K562 (cell line): Measurements from ENCODE around the gene GNPTAB. TPM values are rescaled to one million over a fixed set of nuclear protein-coding genes. Genes with fewer than 3 reads are reported as not detected.

Experiments used
- ATAC-seq: fragments of 200-7000 bp; cut with Tn5 transposase; 3 replicates; pipeline ENCODE4 v1.9.1; 2020; ENCODE audit warnings: moderate library complexity
- BruUV-seq: library from RNA; stranded (reverse); fragments of 400-500 nt; replicated peaks from 2 replicates; lab custom pipeline; 2021; lab: Mats Ljungman, UMichigan
- CTCF ChIA-PET: fragments of 300-600 bp; formaldehyde crosslinking; extraction: SDS; loops from one replicate; lab custom pipeline; 2021; ENCODE audit warnings: low intra/inter-chr PET ratio; lab: Yijun Ruan, JAX
- POLR2A ChIA-PET: fragments of 300-600, 350-650 bp; sonication (Branson Sonifier 250); formaldehyde crosslinking; extraction: SDS; loops from one replicate; lab custom pipeline; 2021; ENCODE audit warnings: antibody characterized with exemption, inconsistent platforms; lab: Yijun Ruan, JAX
- DNase-seq, 4 experiments: peaks; one replicate each; pipeline versions ENCODE4 v3.0.0 to v3.0.0-alpha.2; 2011 to 2018; ENCODE audit warnings: low spot score in 3 of 4, mixed read lengths in 3 of 4; ENCODE audit errors: extremely low read depth in 1 of 4
- FAIRE-seq: peaks from 2 replicates; lab custom pipeline; 2011; peaks lifted over from hg19 to GRCh38; lab: Jason Lieb, UNC
- H2AFZ ChIP-seq: 2 replicates; pipeline ENCODE4 v1.6.0; 2011; ENCODE audit warnings: low read depth, low read length, control low read depth, inconsistent platforms
- H3K27ac ChIP-seq: fragments of 200-600 bp; 3 replicates; pipeline ENCODE4 v1.8.0; 2011; ENCODE audit warnings: low read depth, mild to moderate bottlenecking, control low read depth, inconsistent platforms, low read length, moderate library complexity, mixed read lengths; ENCODE audit errors: extremely low read depth
- H3K27me3 ChIP-seq, 2 experiments: fragments of 300-600 bp in 1 of 2; 2 replicates in 1 of 2; 3 replicates in 1 of 2; pipeline versions ENCODE4 v1.6.0 to v1.8.0; 2011; ENCODE audit warnings: inconsistent platforms in 2 of 2, low read length in 2 of 2, mild to moderate bottlenecking in 1 of 2, mixed read lengths in 1 of 2, moderate library complexity in 1 of 2; ENCODE audit not compliant: control insufficient read depth in 2 of 2, insufficient read depth in 2 of 2
- H3K36me3 ChIP-seq: fragments of 300-600 bp; 3 replicates; pipeline ENCODE4 v1.8.0; 2011; ENCODE audit warnings: mild to moderate bottlenecking, low read length, inconsistent platforms; ENCODE audit not compliant: control insufficient read depth, insufficient read depth
- H3K4me1 ChIP-seq, 2 experiments: fragments of 200-600 bp in 1 of 2; replicated peaks in 1 of 2; 2 replicates in 1 of 2; 3 replicates in 1 of 2; pipeline versions ENCODE4 v1.5.1 to v1.8.0; 2011; ENCODE audit warnings: inconsistent platforms in 2 of 2, low read length in 2 of 2, mild to moderate bottlenecking in 1 of 2, mixed read lengths in 1 of 2, moderate library complexity in 1 of 2; ENCODE audit not compliant: control insufficient read depth in 2 of 2, insufficient read depth in 2 of 2
- H3K4me2 ChIP-seq: 2 replicates; pipeline ENCODE4 v1.6.1; 2011; ENCODE audit warnings: low read length, control low read depth, inconsistent platforms, mixed read lengths; ENCODE audit not compliant: insufficient read depth
- H3K4me3 ChIP-seq: fragments of 200-600 bp; sonication (generic), shearing (Covaris generic); 2 replicates; pipeline ENCODE4 v1.5.1; 2016; ENCODE audit warnings: control low read depth, inconsistent platforms
- H3K79me2 ChIP-seq: fragments of 200-600 bp; 3 replicates; pipeline ENCODE4 v1.8.0; 2011; ENCODE audit warnings: low read length, inconsistent platforms; ENCODE audit not compliant: control insufficient read depth, insufficient read depth
- H3K9ac ChIP-seq, 2 experiments: 2 replicates each; pipeline versions ENCODE4 v1.6.0 to v1.6.1; 2011; ENCODE audit warnings: low read depth in 2 of 2, low read length in 2 of 2, control low read depth in 1 of 2, inconsistent platforms in 1 of 2, mild to moderate bottlenecking in 1 of 2, mixed read lengths in 1 of 2; ENCODE audit not compliant: insufficient read depth in 1 of 2
- H3K9me1 ChIP-seq: one replicate; pipeline ENCODE4 v1.6.0; 2011; ENCODE audit warnings: inconsistent platforms, mild to moderate bottlenecking, low read length, moderate library complexity; ENCODE audit not compliant: control insufficient read depth, insufficient read depth
- H3K9me3 ChIP-seq: replicated peaks from 2 replicates; pipeline ENCODE4 v1.5.1; 2011; ENCODE audit warnings: low read depth, low read length, inconsistent platforms; ENCODE audit not compliant: control insufficient read depth, insufficient read depth
- H4K20me1 ChIP-seq: replicated peaks from 2 replicates; pipeline ENCODE4 v1.6.1; 2011; ENCODE audit warnings: low read length, inconsistent platforms, mixed read lengths; ENCODE audit not compliant: control insufficient read depth, insufficient read depth
- HMGN3 ChIP-seq: IDR thresholded peaks from 2 replicates; pipeline ENCODE4 v1.6.1; 2011; ENCODE audit warnings: borderline replicate concordance, low read depth, mild to moderate bottlenecking, mixed read lengths, low read length; ENCODE audit not compliant: insufficient read length; ENCODE audit errors: extremely low read depth
- HSF4 ChIP-seq: fragments of 250-450 bp; sonication (Bioruptor Pico); IDR thresholded peaks from 2 replicates; pipeline ENCODE4 v2.1.2; 2022; ENCODE audit warnings: mild to moderate bottlenecking, moderate library complexity, borderline replicate concordance
- MEIS2 ChIP-seq: fragments of 450-650 bp; IDR thresholded peaks from 2 replicates; pipeline ENCODE4 v1.6.1; 2014; ENCODE audit warnings: mild to moderate bottlenecking; ENCODE audit not compliant: partially characterized antibody
- RBFOX2 ChIP-seq: fragments of 200-400 bp; formaldehyde crosslinking; IDR thresholded peaks from 2 replicates; pipeline ENCODE4 v1.6.1; 2017; ENCODE audit warnings: low read depth, mild to moderate bottlenecking, low read length, moderate library complexity
- RREB1 ChIP-seq: fragments of 250-450 bp; sonication (Bioruptor Pico); IDR thresholded peaks from 2 replicates; pipeline ENCODE4 v1.4.0; 2020
- TOE1 ChIP-seq, 2 experiments: fragments of 450-650 bp in 1 of 2; sonication (generic) in 1 of 2; formaldehyde crosslinking in 1 of 2; IDR thresholded peaks; 2 replicates each; pipeline versions ENCODE4 v1.7.1 to v1.8.0; 2016 to 2022; ENCODE audit warnings: borderline replicate concordance in 2 of 2, mild to moderate bottlenecking in 2 of 2, antibody characterized with exemption in 1 of 2, inconsistent platforms in 1 of 2, low read depth in 1 of 2, missing genetic modification reagents in 1 of 2, moderate library complexity in 1 of 2
- ZC3H8 ChIP-seq: fragments of 450-650 bp; IDR thresholded peaks from 2 replicates; pipeline ENCODE4 v1.6.1; 2017
- ZFP30 ChIP-seq: fragments of 250-450 bp; sonication (Bioruptor Pico); IDR thresholded peaks from 2 replicates; pipeline ENCODE4 v1.8.0; 2022; ENCODE audit warnings: moderate library complexity, mild to moderate bottlenecking, inconsistent platforms, borderline replicate concordance
- WGBS: fragments of 100-300 bp; shearing (Covaris generic); methylation state at CpG from one replicate; pipeline ENCODE4 v1.1.6; 2016; ENCODE audit warnings: low coverage, mixed read lengths; ENCODE audit not compliant: insufficient coverage; ENCODE audit errors: missing lambda C conversion rate; 5-methylcytosine and 5-hydroxymethylcytosine counted together
- in situ Hi-C: fragments of 300-500 bp; cut with MboI; formaldehyde crosslinking; loops from 4 replicates; pipeline ENCODE4 v1.15.0; 2018; ENCODE audit warnings: inconsistent platforms, mixed read lengths
- intact Hi-C: fragments of 100-400 bp; cut with micrococcal nuclease; formaldehyde crosslinking; loops from 2 replicates; pipeline ENCODE4 v1.14.2; 2022
- polyA plus RNA-seq, 8 experiments: library from polyadenylated mRNA; depleted of rRNA in 4 of 8; stranded (reverse) in 5 of 8; unstranded in 3 of 8; fragments of >200 nt; fragmentation: Nextera tagmentation in 2 of 8; fragmentation: Illumina TruSeq in 1 of 8; extraction: Ambion mirVana in 2 of 8; extraction: Trizol in 1 of 8; gene quantifications; 2 replicates each; pipeline versions ENCODE4 v1.2.1 to v1.2.3, GENCODE V29; 2011 to 2014; ENCODE audit warnings: inconsistent platforms in 1 of 8, missing spikeins in 1 of 8
- total RNA-seq, 7 experiments: library from RNA; depleted of rRNA in 6 of 7; stranded (reverse); fragments of >200 nt in 6 of 7; fragmentation: Illumina TruSeq in 2 of 7; extraction: Trizol in 2 of 7; gene quantifications; 2 replicates each; pipeline versions ENCODE4 v1.2.1 to v1.2.3, GENCODE V29; 2011 to 2021; ENCODE audit warnings: low replicate concordance in 1 of 7

The GNPTAB gene
- total and polyA plus RNA-seq, 9 of the 15 experiments (the other 6 are each of a cell fraction or from before 2014, with no cell fraction given) = 5.9 to 23.2 (median 19.3) TPM

- no peaks in the 10 kb centered on the region for H3K79me2 ChIP-seq
- DNase-seq (no peak), FAIRE-seq (peak; percentile 32), ATAC-seq (peak; percentile 35; the same call in 2 of the 3 replicates)
- peaks cover 82% of the 10 kb centered on the region for H3K36me3 ChIP-seq
- H3K4me3 ChIP-seq = no peak overlapping the region
- no peak overlapping the region for H3K27ac ChIP-seq
- ChIA-PET CTCF (no interaction called here), POLR2A (no interaction called here)
- H2AFZ ChIP-seq = no peak overlapping the region
- no peaks in the 10 kb centered on the region for H3K27me3 ChIP-seq
- intact Hi-C loops (no loop called here), in situ Hi-C loops (no loop called here)
- H3K9ac ChIP-seq = no peak overlapping the region
- BruUV-seq = no TSS peak
- H3K4me1 ChIP-seq = peaks cover 0 to 6% of the 10 kb centered on the region in 2 experiments; a peak in 1 of 5 replicates
- no peaks in the 10 kb centered on the region for H3K9me1 ChIP-seq
- no peak for TF ChIP-seq RBFOX2
- TF ChIP-seq TOE1 (IDR thresholded peaks at IDR 0.05; ENCODE audit: borderline replicate concordance) = no peak
- no peak for TF ChIP-seq TOE1 (CRISPR knock-in tag; IDR thresholded peaks at IDR 0.05; ENCODE audit: borderline replicate concordance, low read depth)
- no peak for TF ChIP-seq HSF4 (CRISPR knock-in tag)
- TF ChIP-seq HMGN3 = no peak
- TF ChIP-seq ZFP30 (CRISPR knock-in tag) = no peak
- no peak for TF ChIP-seq RREB1
- TF ChIP-seq ZC3H8 = no peak
- no peak for TF ChIP-seq MEIS2
- WGBS = 88% methylated on average over 10 of the region's 10 CpGs
- no peaks in the 10 kb centered on the region for H4K20me1 ChIP-seq
- no peaks in the 10 kb centered on the region for H3K9me3 ChIP-seq
- H3K4me2 ChIP-seq = no peak overlapping the region
Measured at GRCh38 chr12:101743724-101744472, 86.9 kb downstream of the GNPTAB start.
